ENCODE results near the gene BCAS3.

Gene BCAS3

GRCh38 chr17:61174310-61174709 lies 496.7 kb downstream of the BCAS3 start:
- DNase-seq, result no peak

DNA sequence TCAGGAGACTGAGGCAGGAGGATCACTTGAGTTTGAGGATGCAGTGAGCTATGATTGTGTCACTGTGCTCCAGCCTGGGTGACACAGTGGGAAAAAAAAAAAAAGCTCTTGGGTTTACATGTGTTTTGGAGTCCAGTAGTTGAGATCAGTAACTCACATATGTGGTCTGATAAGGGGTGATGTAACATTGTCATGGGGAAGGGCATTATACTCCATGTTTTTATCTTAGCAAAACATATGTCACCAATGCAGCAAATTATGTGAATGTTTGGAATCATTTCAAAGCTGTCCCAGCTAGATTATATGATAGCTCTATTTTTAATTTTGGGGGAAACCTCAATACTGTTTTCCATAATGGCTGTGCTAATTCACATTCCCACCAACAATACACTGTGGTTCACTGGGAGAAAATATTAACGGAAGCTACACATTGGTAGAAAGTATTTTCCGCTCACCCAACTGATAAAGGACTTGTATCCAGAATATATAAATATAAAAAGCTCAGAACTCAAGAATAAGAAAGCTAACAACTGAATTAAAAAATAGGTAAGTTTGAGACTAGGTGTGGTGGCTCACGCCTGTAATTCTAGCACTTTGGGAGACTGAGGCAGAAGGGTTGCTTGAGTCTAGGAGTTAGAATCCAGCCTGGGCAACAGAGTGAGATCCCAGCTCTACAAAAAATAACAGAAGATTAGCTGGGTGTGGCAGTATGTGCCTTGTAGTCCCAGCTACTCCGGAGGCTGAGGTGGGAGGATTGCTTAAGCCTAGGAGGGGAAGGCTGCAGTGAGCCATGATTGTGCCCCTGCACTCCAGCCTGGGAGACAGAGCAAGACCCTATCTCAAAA lies 497.9 kb downstream of the BCAS3 start:
- DNase-seq, result no peak

- DNase-seq, result no peak
Observed at GRCh38 chr17:61177351-61177750, 499.7 kb downstream of the BCAS3 start.

- no peak for DNase-seq
Observed at GRCh38 chr17:61178284-61178683, 500.6 kb downstream of the BCAS3 start.

GRCh38 chr17:61179380-61179806 lies 501.7 kb downstream of the BCAS3 start:
- DNase-seq, result no peak

DNA sequence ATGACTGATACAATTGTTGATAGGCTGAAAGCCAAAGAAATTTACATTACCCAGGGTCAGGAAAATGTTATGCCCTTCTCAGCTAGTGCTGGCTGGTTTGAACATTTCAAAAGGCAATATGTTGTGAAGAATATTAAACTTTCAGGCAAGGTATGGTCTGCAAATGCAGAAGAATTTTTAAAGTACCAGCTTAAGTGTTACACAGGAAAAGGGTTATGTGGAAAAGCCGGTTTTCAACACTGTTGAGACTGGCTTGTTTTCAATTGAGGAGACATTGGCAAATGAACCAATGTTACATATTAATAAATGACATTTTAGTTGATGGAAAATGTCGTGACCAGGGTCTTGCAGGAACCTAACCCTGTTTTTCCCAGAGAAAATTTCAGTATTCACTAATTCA lies 506.1 kb downstream of the BCAS3 start:
- DNase-seq, result no peak

GRCh38 chr17:61185385-61185784 lies 507.7 kb downstream of the BCAS3 start:
- DNase-seq, result no peak

- DNase-seq, result no peak
Observed at GRCh38 chr17:61187038-61187437, 509.4 kb downstream of the BCAS3 start.

- DNase-seq, result no peak
Observed at GRCh38 chr17:61188081-61188480, 510.4 kb downstream of the BCAS3 start.

- DNase-seq, result no peak
Observed at GRCh38 chr17:61189968-61190367, 512.3 kb downstream of the BCAS3 start.

GRCh38 chr17:61196302-61196704 lies 518.7 kb downstream of the BCAS3 start:
- no peak for DNase-seq

DNA sequence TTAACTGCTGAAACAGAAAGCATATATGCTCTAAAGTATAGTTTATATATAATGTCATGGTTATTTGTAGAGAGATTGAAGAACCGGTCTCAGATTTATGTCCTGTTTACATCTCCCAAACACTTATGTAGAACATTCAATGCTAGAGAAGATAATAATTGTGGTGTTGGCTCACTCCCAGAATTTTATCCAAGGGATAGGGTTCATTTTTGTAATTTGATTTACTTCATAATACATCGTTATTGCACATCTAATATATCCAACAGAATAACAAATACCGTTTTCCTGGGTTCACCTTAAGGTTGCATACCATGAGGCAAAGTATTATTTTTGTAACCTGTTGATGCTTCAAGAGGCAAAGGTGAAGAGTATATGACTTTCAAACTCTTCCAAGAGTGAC lies 519.1 kb downstream of the BCAS3 start:
- DNase-seq, result no peak

GRCh38 chr17:61199431-61200338 lies 522.0 kb downstream of the BCAS3 start:
- no peak for DNase-seq

DNA sequence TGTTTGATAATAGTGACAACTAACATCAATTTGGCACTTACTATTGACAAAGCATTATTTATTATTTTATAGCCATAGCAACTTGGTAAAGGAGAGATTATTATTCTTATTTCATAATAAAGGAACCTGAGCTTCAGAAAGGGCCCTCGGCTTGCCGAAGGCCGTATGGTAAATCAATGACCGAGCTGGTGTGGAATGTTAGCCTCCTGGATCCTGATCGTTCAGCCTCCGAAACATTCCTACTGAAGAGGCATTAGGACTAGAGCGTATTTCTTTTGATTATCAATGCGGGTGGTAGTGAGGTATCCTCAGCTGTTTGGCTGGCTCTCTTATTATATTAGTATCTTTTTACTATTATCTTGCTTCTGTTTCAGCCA lies 522.7 kb downstream of the BCAS3 start:
- DNase-seq, result no peak

DNA sequence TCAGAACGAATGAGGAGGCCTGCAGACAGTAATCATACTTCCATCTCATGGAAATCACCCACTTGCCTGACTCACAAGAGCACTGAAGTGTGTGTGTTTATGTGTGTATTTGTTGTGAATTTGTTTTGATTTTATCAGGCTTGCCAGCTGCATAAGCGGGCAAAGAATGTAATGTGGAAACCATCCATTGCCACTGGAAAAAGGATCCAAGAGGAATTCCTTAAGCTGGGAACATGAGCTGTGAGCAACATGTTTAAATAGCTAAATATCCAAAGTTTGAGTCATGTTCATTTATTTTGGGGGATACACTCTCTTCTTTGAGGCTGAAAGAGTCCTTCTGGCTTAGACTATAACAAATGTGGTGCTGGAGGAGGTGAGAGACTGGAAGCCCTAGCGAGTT lies 523.6 kb downstream of the BCAS3 start:
- no peak for DNase-seq

DNA sequence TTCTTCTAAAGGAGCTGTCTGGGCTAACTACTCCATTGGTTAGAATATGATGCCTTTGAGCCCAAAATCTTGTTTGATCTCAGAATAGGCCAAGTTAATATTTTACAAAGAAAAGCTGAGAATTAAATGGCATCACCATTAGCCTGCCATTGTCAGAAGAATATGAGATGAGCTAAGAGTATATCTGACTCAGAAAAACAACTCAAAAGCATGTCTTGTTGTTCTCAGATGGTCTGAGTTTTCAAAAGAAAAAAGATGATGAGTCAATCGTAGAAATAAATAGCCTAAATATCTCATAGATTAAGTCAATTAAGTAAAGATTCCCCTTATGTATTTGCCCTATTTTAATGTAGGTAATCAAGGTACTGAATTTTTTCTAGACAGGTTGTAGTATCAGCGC lies 524.9 kb downstream of the BCAS3 start:
- no peak for DNase-seq

GRCh38 chr17:61203671-61204131 lies 526.0 kb downstream of the BCAS3 start:
- no peak for DNase-seq

DNA sequence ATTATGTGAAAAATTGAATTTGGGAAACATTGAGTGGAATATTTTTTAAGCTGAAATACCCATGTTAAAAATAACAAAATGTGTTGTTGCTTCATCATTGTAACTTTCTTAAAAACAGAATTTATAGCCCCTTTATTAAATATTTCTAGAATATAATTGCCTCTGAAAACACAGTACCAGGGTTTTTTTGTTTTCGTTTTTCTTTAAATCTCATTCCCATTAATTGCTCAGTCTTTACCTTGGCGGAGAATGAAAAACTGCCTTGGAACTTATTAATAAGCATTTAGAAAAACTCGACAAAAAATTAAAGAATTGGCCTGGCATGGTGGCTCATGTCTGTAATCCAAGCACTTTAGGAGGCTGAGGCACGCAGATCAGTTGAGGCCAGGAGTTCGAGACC lies 526.8 kb downstream of the BCAS3 start:
- DNase-seq, result no peak

- DNase-seq, result no peak
Observed at GRCh38 chr17:61205401-61205800, 527.8 kb downstream of the BCAS3 start.

GRCh38 chr17:61205931-61206330 lies 528.3 kb downstream of the BCAS3 start:
- no peak for DNase-seq

DNA sequence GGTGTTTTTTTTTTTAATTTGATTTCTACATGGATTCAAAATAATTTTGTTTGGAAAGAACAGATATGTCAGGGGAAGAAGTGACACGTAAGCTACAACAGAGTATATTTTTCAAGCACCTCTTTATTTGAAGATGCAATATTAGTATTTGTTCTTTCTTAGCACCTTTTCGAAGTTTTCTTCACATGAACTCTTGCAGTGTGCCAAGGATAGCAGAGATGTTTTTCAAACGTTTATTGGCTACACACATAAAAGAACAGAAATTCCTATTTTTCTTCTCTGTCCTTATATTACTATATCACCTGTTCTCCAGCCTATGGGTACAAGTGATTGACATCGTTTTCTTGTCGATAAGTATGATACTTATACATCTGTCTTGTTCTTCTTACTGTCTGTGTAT lies 529.3 kb downstream of the BCAS3 start:
- no peak for DNase-seq

DNA sequence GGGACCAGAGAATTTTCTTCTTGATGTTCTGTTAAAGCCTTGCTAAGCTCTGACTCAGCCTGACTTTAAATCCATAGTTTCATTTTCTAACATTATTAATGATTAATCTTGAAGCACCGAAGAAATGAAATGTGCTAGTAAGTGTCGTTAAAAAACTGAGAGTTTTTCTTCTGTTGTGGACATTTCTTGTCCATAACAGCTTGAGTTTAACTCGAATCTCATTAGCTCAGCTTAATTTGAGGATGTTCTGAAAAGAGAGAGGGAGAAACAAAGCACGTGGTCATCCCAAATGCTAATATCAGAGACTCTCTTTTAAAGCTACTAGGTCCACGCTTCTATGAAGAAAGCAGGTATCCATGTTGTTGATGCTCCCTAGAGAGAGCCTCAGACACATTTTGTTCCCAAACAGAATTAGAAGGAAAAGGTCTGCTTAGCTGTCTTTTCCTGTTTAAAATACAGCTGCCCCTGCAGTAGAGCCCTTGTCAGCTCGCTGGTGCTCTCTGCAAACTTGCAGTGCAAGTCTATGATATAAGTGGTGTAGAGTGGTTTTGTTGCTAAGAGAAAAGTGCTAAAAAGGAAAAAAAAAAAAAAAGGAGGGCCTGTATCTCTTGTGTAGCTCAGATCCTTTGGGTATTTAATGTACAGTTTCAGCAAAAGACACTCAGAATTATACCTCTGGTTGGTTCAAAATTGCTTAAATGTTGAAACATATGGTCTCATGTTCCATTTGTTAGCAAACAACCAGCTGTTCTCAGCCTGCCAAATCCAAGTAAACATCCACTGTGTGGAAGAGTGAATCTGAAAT lies 530.9 kb downstream of the BCAS3 start:
- DNase-seq, result no peak

DNA sequence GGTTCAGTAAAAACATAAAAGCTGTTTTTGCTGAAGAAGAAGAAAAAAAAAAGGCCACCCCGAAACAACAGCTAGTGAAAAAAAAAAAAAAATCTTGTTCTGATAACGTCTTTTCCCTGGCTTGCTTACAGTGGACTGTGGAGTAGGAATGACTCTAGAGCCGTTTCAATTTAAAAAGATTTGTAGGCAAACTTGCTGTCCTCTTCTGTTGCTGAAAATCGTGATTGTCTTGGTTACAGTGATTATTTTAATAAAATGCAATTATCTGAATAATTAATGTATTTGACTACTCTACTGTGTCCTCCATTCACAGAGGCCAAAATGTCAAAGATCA lies 531.4 kb downstream of the BCAS3 start:
- DNase-seq, result no peak

All from NCI-H1436 treated with DMSO at 0.1 percent for 48 hours (cell line).